ENCODE results near the gene SEMA3E. TPM values are rescaled to one million over a fixed set of nuclear protein-coding genes. Genes with fewer than 3 reads are reported as not detected.

The SEMA3E gene
- total RNA-seq, 4 donors from 2014 or later = 0.13 to 2.7 (median 1.1) TPM

DNA sequence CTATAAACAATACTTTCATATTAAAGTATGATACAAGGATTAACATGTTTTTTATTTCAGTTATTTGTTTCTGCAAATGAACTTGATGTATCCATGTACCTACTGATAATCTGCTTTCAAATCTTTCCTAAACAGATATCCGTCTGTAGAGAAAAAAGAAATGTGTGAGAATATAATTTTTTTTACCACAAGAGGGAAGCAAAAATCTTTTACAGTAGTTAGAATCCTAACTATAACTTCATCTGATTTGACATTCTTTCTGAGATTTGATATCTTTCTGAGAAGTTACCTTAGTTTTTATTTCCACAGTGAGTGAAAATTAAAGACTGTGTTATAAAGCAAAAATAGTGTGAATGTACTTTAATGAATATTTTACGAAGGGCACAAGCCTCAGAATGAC is 282.3 kb downstream of the SEMA3E start:
- Histone ChIP-seq H3K27me3 (no peaks in the 10 kb centered on the region), H3K4me3 (no peak overlapping the region), H3K27ac (no peak overlapping the region), H3K9me3 (no peaks in the 10 kb centered on the region), H3K4me1 (no peaks in the 10 kb centered on the region), H3K36me3 (no peaks in the 10 kb centered on the region)
- WGBS, 2 donors = 32 to 36% methylated on average over 2 of the region's 2 CpGs
- no peak for DNase-seq
- TF ChIP-seq POLR2A (IDR thresholded peaks at IDR 0.05) = no peak
- TF ChIP-seq, protein P1, sequence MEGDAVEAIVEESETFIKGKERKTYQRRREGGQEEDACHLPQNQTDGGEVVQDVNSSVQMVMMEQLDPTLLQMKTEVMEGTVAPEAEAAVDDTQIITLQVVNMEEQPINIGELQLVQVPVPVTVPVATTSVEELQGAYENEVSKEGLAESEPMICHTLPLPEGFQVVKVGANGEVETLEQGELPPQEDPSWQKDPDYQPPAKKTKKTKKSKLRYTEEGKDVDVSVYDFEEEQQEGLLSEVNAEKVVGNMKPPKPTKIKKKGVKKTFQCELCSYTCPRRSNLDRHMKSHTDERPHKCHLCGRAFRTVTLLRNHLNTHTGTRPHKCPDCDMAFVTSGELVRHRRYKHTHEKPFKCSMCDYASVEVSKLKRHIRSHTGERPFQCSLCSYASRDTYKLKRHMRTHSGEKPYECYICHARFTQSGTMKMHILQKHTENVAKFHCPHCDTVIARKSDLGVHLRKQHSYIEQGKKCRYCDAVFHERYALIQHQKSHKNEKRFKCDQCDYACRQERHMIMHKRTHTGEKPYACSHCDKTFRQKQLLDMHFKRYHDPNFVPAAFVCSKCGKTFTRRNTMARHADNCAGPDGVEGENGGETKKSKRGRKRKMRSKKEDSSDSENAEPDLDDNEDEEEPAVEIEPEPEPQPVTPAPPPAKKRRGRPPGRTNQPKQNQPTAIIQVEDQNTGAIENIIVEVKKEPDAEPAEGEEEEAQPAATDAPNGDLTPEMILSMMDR (IDR thresholded peaks at IDR 0.05) = no peak
- intact Hi-C loops (cut with DNase I) = no loop called here

DNA sequence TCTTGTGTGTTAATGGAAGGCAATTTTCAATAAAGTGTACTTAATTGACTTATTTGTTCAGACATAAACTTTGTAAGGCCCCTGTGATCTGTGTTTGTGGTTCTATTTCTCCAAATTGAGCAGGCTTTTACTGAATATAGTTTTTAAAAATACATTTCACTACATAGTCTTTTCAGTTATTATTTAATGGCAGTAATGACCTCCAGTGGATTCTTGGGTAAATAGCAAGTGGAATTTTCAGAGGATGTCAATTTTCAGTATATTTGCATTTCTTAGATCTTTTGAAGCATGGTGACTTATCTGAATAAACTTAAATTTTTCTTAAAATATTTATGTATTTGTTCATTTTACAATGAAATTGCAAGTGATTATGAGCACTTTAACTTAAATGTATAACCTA is 283.2 kb downstream of the SEMA3E start:
- intact Hi-C loops (cut with DNase I) = no loop called here
- DNase-seq = no peak
- TF ChIP-seq POLR2A (IDR thresholded peaks at IDR 0.05) = no peak
- TF ChIP-seq, protein P1 (IDR thresholded peaks at IDR 0.05) = no peak

GRCh38 chr7:83362871-83363550 is 285.9 kb downstream of the SEMA3E start:
- Histone ChIP-seq H3K4me3 (no peak overlapping the region), H3K36me3 (no peaks in the 10 kb centered on the region), H3K27me3 (no peaks in the 10 kb centered on the region), H3K4me1 (no peaks in the 10 kb centered on the region), H3K27ac (no peak overlapping the region), H3K9me3 (no peaks in the 10 kb centered on the region)
- intact Hi-C loops (cut with DNase I) = no loop called here
- TF ChIP-seq, protein P1 (IDR thresholded peaks at IDR 0.05) = no peak
- no peak for TF ChIP-seq POLR2A (IDR thresholded peaks at IDR 0.05)
- no peak for DNase-seq
- WGBS, 2 donors = 22 to 30% methylated on average over 8 of the region's 8 CpGs

More for the DNA sequence above, 283.2 kb downstream of the SEMA3E start:
- H3K4me1 ChIP-seq = no peaks in the 10 kb centered on the region
- no peak overlapping the region for H3K4me3 ChIP-seq
- H3K36me3 ChIP-seq = no peaks in the 10 kb centered on the region
- no peaks in the 10 kb centered on the region for H3K9me3 ChIP-seq
- no peak overlapping the region for H3K27ac ChIP-seq
- no peaks in the 10 kb centered on the region for H3K27me3 ChIP-seq

GRCh38 chr7:83359108-83359507 is 289.8 kb downstream of the SEMA3E start:
- TF ChIP-seq POLR2A (IDR thresholded peaks at IDR 0.05) = no peak
- TF ChIP-seq, protein P1 (IDR thresholded peaks at IDR 0.05) = no peak
- no peak for DNase-seq
- intact Hi-C loops (cut with DNase I) = no loop called here
- no peak overlapping the region for H3K27ac ChIP-seq
- no peak overlapping the region for H3K4me3 ChIP-seq
- WGBS, 2 donors = 36 to 67% methylated on average over 1 of the region's 1 CpG
- no peaks in the 10 kb centered on the region for H3K9me3 ChIP-seq
- H3K36me3 ChIP-seq = no peaks in the 10 kb centered on the region
- H3K27me3 ChIP-seq = no peaks in the 10 kb centered on the region
- no peaks in the 10 kb centered on the region for H3K4me1 ChIP-seq

GRCh38 chr7:83355143-83355542 is 293.8 kb downstream of the SEMA3E start:
- H3K9me3 ChIP-seq = no peaks in the 10 kb centered on the region
- no peak for TF ChIP-seq POLR2A (IDR thresholded peaks at IDR 0.05)
- TF ChIP-seq, protein P1 (IDR thresholded peaks at IDR 0.05) = no peak
- intact Hi-C loops (cut with DNase I) = no loop called here

More at GRCh38 chr7:83355143-83355542, 293.8 kb downstream of the SEMA3E start:
- Histone ChIP-seq H3K27me3 (no peaks in the 10 kb centered on the region), H3K36me3 (no peaks in the 10 kb centered on the region), H3K4me3 (no peak overlapping the region), H3K4me1 (no peaks in the 10 kb centered on the region), H3K27ac (no peak overlapping the region)
- 59 to 60% methylated on average over 3 of the region's 3 CpGs for WGBS, 2 donors
- DNase-seq = no peak
